Cerebellar nuclear complex (tissue), 1 donor: Measurements from ENCODE around the gene NAXE.
"Not testable (repeated sequence)": the region's sequence is repeated elsewhere in the genome, so short reads cannot be mapped to it uniquely, and the experiment has no call there.

Experiments
- DNase-seq, 2 experiments: peaks; one replicate each; lab custom pipeline; 2025; lab: John Stamatoyannopoulos, UW

The NAXE gene

GRCh38 chr1:156593661-156593989, 2.0 kb downstream of the NAXE start:
- DNase-seq = no peak

GRCh38 chr1:156594190-156594589, 2.6 kb downstream of the NAXE start:
- no peak for DNase-seq

- no peak for DNase-seq
These were observed 3.4 kb downstream of the NAXE start for GRCh38 chr1:156595016-156595415.

- DNase-seq = no peak
These were observed 4.8 kb downstream of the NAXE start for GRCh38 chr1:156596426-156596825.

- no peak for DNase-seq
These were observed 6.5 kb downstream of the NAXE start for GRCh38 chr1:156598125-156598524.

GRCh38 chr1:156598731-156599432, 7.3 kb downstream of the NAXE start:
- DNase-seq = no peak

- no peak for DNase-seq
These were observed 8.2 kb downstream of the NAXE start for GRCh38 chr1:156599811-156600210.

GRCh38 chr1:156600733-156601121, 9.2 kb downstream of the NAXE start:
- DNase-seq = no peak

GRCh38 chr1:156601122-156601830, 9.7 kb downstream of the NAXE start, which contains the start of gene GPATCH4:
Gene GPATCH4 (minus strand): TSS chr1:156601479.
- peak; percentile 46 to 91 for DNase-seq

- no peak for DNase-seq
These were observed 10.3 kb downstream of the NAXE start for GRCh38 chr1:156601892-156602291.

- no peak for DNase-seq
These were observed 11.0 kb downstream of the NAXE start for GRCh38 chr1:156602557-156602993.

GRCh38 chr1:156607344-156607743, 15.8 kb downstream of the NAXE start:
- DNase-seq = not testable (repeated sequence)

GRCh38 chr1:156608036-156608674, 16.6 kb downstream of the NAXE start:
- DNase-seq = peak; percentile 47 to 81

- no peak for DNase-seq
These were observed 17.4 kb downstream of the NAXE start for GRCh38 chr1:156608981-156609380.

GRCh38 chr1:156610072-156610471, 18.5 kb downstream of the NAXE start:
- DNase-seq = not testable (repeated sequence)

- no peak for DNase-seq
These were observed 21.1 kb downstream of the NAXE start for GRCh38 chr1:156612666-156613065.

GRCh38 chr1:156615946-156616345, 24.4 kb downstream of the NAXE start:
- DNase-seq = no peak

GRCh38 chr1:156616463-156616862, 24.9 kb downstream of the NAXE start:
- DNase-seq = no peak

- DNase-seq = no peak
These were observed 27.4 kb downstream of the NAXE start, which contains the start of gene HAPLN2 for GRCh38 chr1:156618853-156619581. Gene HAPLN2 (plus strand): TSS chr1:156619415. CDS start chr1:156623491, 4,076 bp downstream.

- DNase-seq = no peak
These were observed 28.0 kb downstream of the NAXE start for GRCh38 chr1:156619582-156619955.

- DNase-seq = no peak
These were observed 31.2 kb downstream of the NAXE start for GRCh38 chr1:156622581-156623297.
